Adrenal gland (tissue), 5 donors: ENCODE data around the gene TAF11L13.

Experiments
- CTCF ChIP-seq, 6 experiments: fragments of 450-650 bp in 4 of 6; fragments of 200-600 bp in 2 of 6; sonication (generic) in 1 of 6; IDR thresholded peaks; 1 replicate in 5 of 6; 2 replicates in 1 of 6; pipeline versions ENCODE4 v1.5.1 to v1.8.0; 2016 to 2021; ENCODE audit warnings: antibody characterized with exemption in 6 of 6, mild to moderate bottlenecking in 2 of 6, moderate library complexity in 1 of 6
- POLR2A ChIP-seq, 2 donors: fragments of 450-650 bp; IDR thresholded peaks; one replicate each; pipeline ENCODE4 v1.6.1; 2017; ENCODE audit warnings: antibody characterized with exemption in 2 of 2, mild to moderate bottlenecking in 2 of 2, moderate library complexity in 1 of 2
- donor health status: DM: no; HTN: no; CAD: no.

GRCh38 chr5:17680737-17681136 lies 48.8 kb downstream of the TAF11L13 start:
- TF ChIP-seq CTCF (IDR thresholded peaks at IDR 0.05) (no peak), POLR2A (IDR thresholded peaks at IDR 0.05) (no peak)
